Adrenal gland (tissue), 12 donors: ENCODE data around the gene TMEM43. TPM values are rescaled to one million over a fixed set of nuclear protein-coding genes. Genes with fewer than 3 reads are reported as not detected.

Source experiments
- DNase-seq, 7 donors: peaks; one replicate each; pipeline ENCODE4 v3.0.0-alpha.2; 2019 to 2020
- H3K27ac ChIP-seq, 5 donors: fragments of 200-600 bp; sonication (generic) in 4 of 5; 1 replicate in 3 of 5; 2 replicates in 2 of 5; pipeline versions ENCODE4 v1.5.1 to v1.8.0; 2016 to 2020; ENCODE audit warnings: mild to moderate bottlenecking in 1 of 5
- H3K27me3 ChIP-seq: fragments of 200-600 bp; 2 replicates; pipeline ENCODE4 v1.8.0; 2021
- H3K36me3 ChIP-seq, 2 donors: fragments of 200-600 bp; replicated peaks in 1 of 2; 1 replicate in 1 of 2; 2 replicates in 1 of 2; pipeline versions ENCODE4 v1.5.1 to v1.8.0; 2018 to 2022
- H3K4me1 ChIP-seq, 2 donors: fragments of 200-600 bp; replicated peaks in 1 of 2; 1 replicate in 1 of 2; 2 replicates in 1 of 2; pipeline versions ENCODE4 v1.5.1 to v1.8.0; 2018 to 2021
- H3K4me3 ChIP-seq, 4 donors: fragments of 200-600 bp; sonication (generic) in 3 of 4; one replicate each; pipeline ENCODE4 v1.5.1; 2016 to 2018
- H3K9me3 ChIP-seq, 3 donors: fragments of 200-600 bp; sonication (generic) in 1 of 3; replicated peaks in 1 of 3; 1 replicate in 2 of 3; 2 replicates in 1 of 3; pipeline versions ENCODE4 v1.5.1 to v1.8.0; 2016 to 2021
- CTCF ChIP-seq, 6 experiments: fragments of 450-650 bp in 4 of 6; fragments of 200-600 bp in 2 of 6; sonication (generic) in 1 of 6; IDR thresholded peaks; 1 replicate in 5 of 6; 2 replicates in 1 of 6; pipeline versions ENCODE4 v1.5.1 to v1.8.0; 2016 to 2021; ENCODE audit warnings: antibody characterized with exemption in 6 of 6, mild to moderate bottlenecking in 2 of 6, moderate library complexity in 1 of 6
- POLR2A ChIP-seq, 2 donors: fragments of 450-650 bp; IDR thresholded peaks; one replicate each; pipeline ENCODE4 v1.6.1; 2017; ENCODE audit warnings: antibody characterized with exemption in 2 of 2, mild to moderate bottlenecking in 2 of 2, moderate library complexity in 1 of 2
- WGBS, 4 donors: extraction: QIAGEN DNeasy Blood & Tissue Kit in 2 of 4; methylation state at CpG; one replicate each; pipeline versions ENCODE4 v1.1.5 to v1.1.7; 2013 to 2017; 5-methylcytosine and 5-hydroxymethylcytosine counted together
- intact Hi-C, 2 donors: fragments of 100-400 bp; cut with DNase I; formaldehyde crosslinking; loops; one replicate each; pipeline versions ENCODE4 v1.14.1 to v1.15.0; 2022 to 2023
- polyA plus RNA-seq, 3 donors: library from polyadenylated mRNA; stranded (reverse); fragments of 200-250 nt in 2 of 3; fragments of 350-450 nt in 1 of 3; fragmentation: Illumina TruSeq in 1 of 3; extraction: RNeasy Lipid Tissue Mini Kit (QIAGEN cat#74804) in 1 of 3; gene quantifications; one replicate each; pipeline ENCODE4 v1.2.3, GENCODE V29; 2013 to 2014
- total RNA-seq, 9 donors: library from RNA; depleted of rRNA in 4 of 9; stranded (reverse); fragments of >200 nt in 4 of 9; fragments of 120-200 nt in 1 of 9; fragmentation: NEBNext Ultra II Directional in 1 of 9; extraction: Animal tissue kit (Norgen Biotek cat#: 25700) in 1 of 9; gene quantifications; one replicate each; pipeline versions ENCODE4 v1.1.0 to v1.2.4, GENCODE V29; 2013 to 2023
- donor health status: healthy with polysubstance abuse.
- donor health status: Bipolar disorder and iron deficiency.
- donor health status: DM: yes; HTN: yes; CAD: no.
- donor health status: DM: no; HTN: no; CAD: no.
- donor health status: DM: no; HTN: no; CAD: no.
- donor health status: DM: yes; HTN: yes; CAD: no.

TMEM43 gene
- total and polyA plus RNA-seq, 12 donors, result 40.0 to 79.1 (median 56.5) TPM

- Histone ChIP-seq H3K27ac (no peak overlapping the region), H3K9me3 (no peaks in the 10 kb centered on the region), H3K36me3 (peaks cover 0 to 34% of the 10 kb centered on the region in 2 donors), H3K4me1 (no peaks in the 10 kb centered on the region), H3K4me3 (no peak overlapping the region), H3K27me3 (no peaks in the 10 kb centered on the region)
- 81 to 86% (median 84%) methylated on average over 4 of the region's 4 CpGs for WGBS, 4 donors
- TF ChIP-seq POLR2A (IDR thresholded peaks at IDR 0.05) (no peak), CTCF (IDR thresholded peaks at IDR 0.05) (no peak)
- intact Hi-C loops, result no loop called here
- DNase-seq, result no peak
These were observed 14.2 kb upstream of the TMEM43 start for GRCh38 chr3:14110699-14111098.

DNA sequence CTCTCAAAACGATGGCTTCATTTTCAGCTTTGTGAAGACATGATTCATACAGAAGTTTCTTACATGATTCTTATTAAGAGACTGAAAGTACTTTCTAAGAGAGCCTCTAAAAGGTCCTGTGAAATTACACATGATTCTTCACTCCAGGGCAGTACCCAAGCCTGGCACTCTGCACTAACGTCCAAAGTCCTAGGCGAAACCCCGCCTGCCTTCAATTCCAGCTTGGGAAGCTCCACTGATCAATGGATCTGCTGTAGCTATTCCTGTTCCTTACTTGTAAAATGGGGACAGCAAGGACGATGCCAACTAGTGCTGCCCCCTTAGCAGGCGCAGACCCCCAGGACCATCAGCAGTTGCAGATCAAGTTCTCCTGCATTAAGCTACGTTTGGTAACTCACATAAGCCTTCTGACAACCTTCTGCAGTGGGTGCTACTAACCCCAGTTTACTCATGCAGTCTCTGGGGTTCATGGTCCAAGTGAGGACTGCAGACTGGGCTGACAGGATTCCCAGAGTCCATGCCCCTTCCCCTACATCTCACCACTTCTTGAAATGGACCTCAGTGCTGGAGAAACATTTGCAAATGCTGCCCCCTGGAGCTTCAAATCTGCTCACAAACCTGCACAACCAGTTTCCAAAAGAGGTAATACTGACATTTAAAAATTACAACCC lies 10.8 kb upstream of the TMEM43 start:
- Histone ChIP-seq H3K9me3 (no peaks in the 10 kb centered on the region), H3K4me1 (peaks cover 9% of the 10 kb centered on the region in 2 donors), H3K27ac (no peak overlapping the region), H3K27me3 (no peaks in the 10 kb centered on the region), H3K4me3 (no peak overlapping the region), H3K36me3 (peaks cover 0 to 42% of the 10 kb centered on the region in 2 donors)
- no peak for TF ChIP-seq POLR2A (IDR thresholded peaks at IDR 0.05)
- TF ChIP-seq CTCF (IDR thresholded peaks at IDR 0.05), result no peak
- DNase-seq, result no peak
- intact Hi-C loops, result no loop called here
- WGBS, 4 donors, result 93 to 98% (median 96%) methylated on average over 7 of the region's 7 CpGs

DNA sequence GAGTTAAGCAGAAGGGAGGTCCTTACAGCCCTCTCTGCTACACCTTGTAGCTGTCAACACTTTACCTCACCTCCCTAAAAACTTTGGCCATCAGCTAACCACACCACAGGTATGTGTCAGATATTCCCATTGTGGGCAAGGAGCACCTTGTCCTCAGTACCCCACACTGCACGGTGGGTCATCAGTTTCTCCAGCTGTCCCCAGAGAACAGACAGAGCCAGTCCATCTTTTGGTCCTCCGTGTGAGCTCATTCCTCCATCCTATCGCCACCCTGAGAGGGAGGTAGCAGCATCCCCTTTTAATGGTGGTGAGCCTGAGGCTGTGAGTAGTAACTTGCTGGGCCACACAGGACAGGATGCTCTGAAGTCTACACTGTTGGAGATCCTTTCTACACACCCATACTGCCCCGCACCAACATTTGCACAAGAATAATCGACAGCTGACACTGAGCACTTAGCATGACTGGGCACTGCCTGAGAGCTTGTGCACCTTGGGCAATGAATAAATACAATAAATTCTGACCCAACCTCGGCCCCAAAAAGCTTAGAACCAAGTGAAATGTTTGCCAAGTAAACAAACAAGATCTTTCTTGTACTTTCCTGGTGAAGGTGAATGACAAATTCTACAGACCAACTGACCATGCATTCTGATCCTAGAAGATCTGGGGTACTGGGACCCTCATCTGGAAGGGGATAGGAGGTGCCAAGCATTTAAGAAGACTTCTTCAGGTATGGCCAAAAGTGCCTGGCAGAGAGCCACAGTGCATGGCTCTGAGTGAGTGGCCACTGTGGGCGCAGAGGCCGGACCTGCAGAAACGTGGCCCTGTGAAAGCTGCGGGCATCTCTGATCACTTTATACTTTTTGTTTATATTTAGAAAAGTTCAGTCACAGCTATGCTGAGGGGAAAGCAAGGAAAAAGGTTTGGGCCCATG lies 7.1 kb upstream of the TMEM43 start:
- TF ChIP-seq CTCF (IDR thresholded peaks at IDR 0.05), result no peak
- TF ChIP-seq POLR2A (IDR thresholded peaks at IDR 0.05), result no peak
- H3K27ac ChIP-seq, result peak overlapping the region in 1 of 5 donors; percentile 78
- H3K36me3 ChIP-seq, result peaks cover 0 to 32% of the 10 kb centered on the region in 2 donors
- no peak overlapping the region for H3K4me3 ChIP-seq
- no peak for DNase-seq
- no peaks in the 10 kb centered on the region for H3K9me3 ChIP-seq
- intact Hi-C loops, result no loop called here
- no peaks in the 10 kb centered on the region for H3K27me3 ChIP-seq
- WGBS, 4 donors, result 90 to 93% (median 93%) methylated on average over 10 of the region's 10 CpGs
- peaks cover 10 to 18% of the 10 kb centered on the region in 2 donors for H3K4me1 ChIP-seq
